GM18907 (cell line): ENCODE data around the gene TMEM38B.
"Not testable (repeated sequence)": the region's sequence is repeated elsewhere in the genome, so short reads cannot be mapped to it uniquely, and the experiment has no call there.

ENCODE experiments used
- ATAC-seq: cut with Tn5 transposase; IDR thresholded peaks from one replicate; pipeline ENCODE4 v1.9.1; 2021; ENCODE audit warnings: mild to moderate bottlenecking, moderate library complexity; ENCODE audit not compliant: unreplicated experiment

The TMEM38B gene

GRCh38 chr9:105714020-105714331 is 19.6 kb downstream of the TMEM38B start:
- no peak for ATAC-seq

GRCh38 chr9:105716146-105716545 is 21.8 kb downstream of the TMEM38B start:
- ATAC-seq = no peak

GRCh38 chr9:105722099-105722498 is 27.8 kb downstream of the TMEM38B start:
- no peak for ATAC-seq

- no peak for ATAC-seq
Observed at GRCh38 chr9:105725370-105725769, 31.0 kb downstream of the TMEM38B start.

- ATAC-seq = not testable (repeated sequence)
Observed at GRCh38 chr9:105728230-105728629, 33.9 kb downstream of the TMEM38B start.

GRCh38 chr9:105731420-105731819 is 37.1 kb downstream of the TMEM38B start:
- ATAC-seq = not testable (repeated sequence)

GRCh38 chr9:105735366-105735765 is 41.0 kb downstream of the TMEM38B start:
- ATAC-seq = no peak

- ATAC-seq = no peak
Observed at GRCh38 chr9:105737205-105737604, 42.9 kb downstream of the TMEM38B start.

GRCh38 chr9:105742088-105742487 is 47.7 kb downstream of the TMEM38B start:
- ATAC-seq = no peak

- not testable (repeated sequence) for ATAC-seq
Observed at GRCh38 chr9:105747325-105747724, 53.0 kb downstream of the TMEM38B start.

- ATAC-seq = no peak
Observed at GRCh38 chr9:105751761-105752160, 57.4 kb downstream of the TMEM38B start.

- ATAC-seq = no peak
Observed at GRCh38 chr9:105757496-105758251, 63.3 kb downstream of the TMEM38B start.

- no peak for ATAC-seq
Observed at GRCh38 chr9:105760053-105760452, 65.7 kb downstream of the TMEM38B start.

GRCh38 chr9:105782561-105783494 is 88.5 kb downstream of the TMEM38B start:
- ATAC-seq = not testable (repeated sequence)

GRCh38 chr9:105783495-105783872 is 89.1 kb downstream of the TMEM38B start:
- not testable (repeated sequence) for ATAC-seq

GRCh38 chr9:105786796-105787195 is 92.5 kb downstream of the TMEM38B start:
- ATAC-seq = not testable (repeated sequence)

GRCh38 chr9:105816202-105816744 is 121.9 kb downstream of the TMEM38B start:
- no peak for ATAC-seq

GRCh38 chr9:105816981-105817380 is 122.6 kb downstream of the TMEM38B start:
- no peak for ATAC-seq

GRCh38 chr9:105818903-105819302 is 124.6 kb downstream of the TMEM38B start:
- ATAC-seq = no peak

GRCh38 chr9:105822814-105823213 is 128.5 kb downstream of the TMEM38B start:
- ATAC-seq = no peak
